Endodermal cell (in vitro differentiated cells): ENCODE results near the gene ZNF367. TPM values are rescaled to one million over a fixed set of nuclear protein-coding genes. Genes with fewer than 3 reads are reported as not detected.

Experiments
- DNase-seq: peaks from one replicate; pipeline ENCODE4 v3.0.0-alpha.2; 2017
- H3K27ac ChIP-seq: 2 replicates; pipeline ENCODE4 v1.5.1; 2013; ENCODE audit warnings: mild to moderate bottlenecking, low read depth, low read length, moderate library complexity
- H3K27me3 ChIP-seq: 2 replicates; pipeline ENCODE4 v1.6.1; 2013; ENCODE audit warnings: mild to moderate bottlenecking, low read length, moderate library complexity; ENCODE audit not compliant: insufficient read depth, control insufficient read depth, poor library complexity, severe bottlenecking
- H3K36me3 ChIP-seq: 2 replicates; pipeline ENCODE4 v1.7.0; 2013; ENCODE audit warnings: mild to moderate bottlenecking, low read length, moderate library complexity; ENCODE audit not compliant: control insufficient read depth, insufficient read depth
- H3K4me1 ChIP-seq: one replicate; pipeline ENCODE4 v1.7.0; 2013; ENCODE audit warnings: low read length; ENCODE audit not compliant: control insufficient read depth, insufficient read depth
- H3K4me3 ChIP-seq: 2 replicates; pipeline ENCODE4 v1.5.1; 2013; ENCODE audit warnings: mild to moderate bottlenecking, low read length, moderate library complexity
- H3K9ac ChIP-seq: 2 replicates; pipeline ENCODE4 v1.6.1; 2013; ENCODE audit warnings: mild to moderate bottlenecking, low read length, moderate library complexity; ENCODE audit not compliant: poor library complexity, severe bottlenecking; ENCODE audit errors: extremely low read depth
- H3K9me3 ChIP-seq: 2 replicates; pipeline ENCODE4 v1.6.1; 2013; ENCODE audit warnings: mild to moderate bottlenecking, low read length, moderate library complexity; ENCODE audit not compliant: control insufficient read depth
- H3K27ac Mint-ChIP-seq: 2 replicates; pipeline ENCODE4 v1.8.0; 2020; ENCODE audit warnings: mixed read lengths
- H3K27me3 Mint-ChIP-seq: 2 replicates; pipeline ENCODE4 v1.8.0; 2021; ENCODE audit warnings: mild to moderate bottlenecking, mixed read lengths; ENCODE audit not compliant: insufficient read depth
- H3K36me3 Mint-ChIP-seq: 2 replicates; pipeline ENCODE4 v1.8.0; 2020; ENCODE audit warnings: low read depth, mixed read lengths
- H3K4me1 Mint-ChIP-seq: 2 replicates; pipeline ENCODE4 v1.8.0; 2020; ENCODE audit warnings: mixed read lengths
- H3K4me3 Mint-ChIP-seq: 2 replicates; pipeline ENCODE4 v1.8.0; 2020; ENCODE audit warnings: mild to moderate bottlenecking, moderate library complexity, mixed read lengths
- H3K9me3 Mint-ChIP-seq: 2 replicates; pipeline ENCODE4 v1.8.0; 2020; ENCODE audit warnings: mild to moderate bottlenecking, mixed read lengths
- CTCF ChIP-seq: fragments of 200-600 bp; sonication (generic); conservative IDR thresholded peaks from 2 replicates; pipeline ENCODE4 v1.5.0; 2021; ENCODE audit warnings: antibody characterized with exemption, mild to moderate bottlenecking
- WGBS, 2 experiments: methylation state at CpG; one replicate each; pipeline versions ENCODE4 v1.1.5 to v1.1.7; 2013; ENCODE audit warnings: missing lambda C conversion rate in 2 of 2, mixed read lengths in 1 of 2; ENCODE audit not compliant: insufficient coverage in 1 of 2, insufficient read length in 1 of 2; 5-methylcytosine and 5-hydroxymethylcytosine counted together
- long read RNA-seq, 4 experiments: library from polyadenylated mRNA in 2 of 4; library from RNA in 1 of 4; library from capped mRNA in 1 of 4; stranded (forward) in 3 of 4; unstranded in 1 of 4; transcript quantifications; one replicate each; pipeline ENCODE4 v2.0.0, GENCODE V29; 2020 to 2021; ENCODE audit warnings: inconsistent platforms in 1 of 4
- polyA plus RNA-seq, 2 experiments: library from polyadenylated mRNA; stranded (reverse); fragments of 50-300 nt; gene quantifications; one replicate each; pipeline ENCODE4 v1.2.3, GENCODE V29; 2013
- total RNA-seq, 2 donors: library from RNA; stranded (reverse); fragmentation: NEBNext Ultra II Directional in 1 of 2; extraction: Animal tissue kit (Norgen Biotek cat#: 25700) in 1 of 2; gene quantifications; 2 replicates in 1 of 2; 3 replicates in 1 of 2; pipeline ENCODE4 v1.2.1, GENCODE V29; 2021

ZNF367 gene
- 10 to 100 TPM in 1 of 2 donors, 1 to 10 TPM in 1; 7.7 to 10.6 TPM for total RNA-seq
- polyA plus RNA-seq (2013, experiment 1 of 2), result 9.5 TPM
- 10.2 TPM for polyA plus RNA-seq (2013, experiment 2 of 2)
- long read RNA-seq, experiment 1, partial matches to known transcripts, result 2 of 4 reads
- long read RNA-seq, experiment 1, other reads (novel, unspliced or antisense), result 0 of 4 reads
- long read RNA-seq, experiment 2, transcript ZNF367-201 (5 exons, 3,646 nt), result major isoform, 18 of 22 reads
- long read RNA-seq, experiment 2, partial matches to known transcripts, result 2 of 22 reads
- long read RNA-seq, experiment 2, other reads (novel, unspliced or antisense), result 2 of 22 reads
- long read RNA-seq, experiment 3, partial matches to known transcripts, result 3 of 3 reads
- long read RNA-seq, experiment 3, other reads (novel, unspliced or antisense), result 0 of 3 reads
- long read RNA-seq, experiment 4, partial matches to known transcripts, result 0 of 4 reads
- long read RNA-seq, experiment 4, other reads (novel, unspliced or antisense), result 4 of 4 reads

DNA sequence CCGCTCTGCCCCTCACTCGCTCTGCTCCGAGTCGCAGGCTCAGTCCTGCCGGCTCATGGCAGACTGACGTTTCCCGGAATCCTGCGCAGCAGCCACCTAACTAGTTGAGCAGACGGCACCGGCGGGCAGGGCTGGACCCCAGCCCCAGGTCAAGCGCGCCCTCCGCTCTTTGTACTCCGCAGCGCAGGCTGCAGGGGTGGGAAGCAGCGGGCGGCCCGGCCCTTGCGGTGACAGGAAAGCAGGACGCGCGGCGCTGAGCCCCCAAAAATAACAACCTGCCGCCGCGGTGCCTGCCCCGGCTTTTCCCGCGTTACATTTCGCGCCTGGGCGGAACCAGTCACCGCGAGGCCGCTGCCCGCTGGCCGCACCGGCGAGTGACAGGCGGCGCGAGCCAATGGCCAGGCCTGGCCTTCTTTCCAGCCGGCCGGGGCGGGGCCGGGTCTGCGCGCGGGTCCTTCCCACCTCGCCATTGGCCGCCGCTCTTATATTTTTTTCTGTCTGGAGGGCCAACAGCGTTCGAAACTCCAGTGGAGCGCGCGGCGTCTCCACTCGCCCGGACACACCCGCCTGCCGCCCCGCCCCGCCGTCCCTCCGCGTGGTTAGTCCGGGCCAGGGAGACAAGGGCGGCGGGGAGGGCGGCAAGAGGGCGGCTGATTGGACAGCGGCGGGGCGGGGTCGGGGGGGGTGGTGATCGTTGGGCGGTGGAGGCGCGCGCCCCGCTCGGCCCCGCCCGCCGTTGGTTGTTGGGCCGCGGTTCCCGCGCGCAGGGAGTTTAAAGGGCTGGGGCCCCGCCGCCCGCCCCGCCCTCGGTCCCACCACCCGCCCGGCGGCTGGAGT is at the start of gene ZNF367:
Gene ZNF367 (minus strand): TSS at position 288 of the 837 bp plus-strand sequence. CDS start 338 bp downstream, outside the sequence.
- Mint-ChIP-seq H3K4me1 (peaks cover 27% of the 10 kb centered on the region), H3K27ac (peak within 1 kb of the TSS; percentile 91)

DNA sequence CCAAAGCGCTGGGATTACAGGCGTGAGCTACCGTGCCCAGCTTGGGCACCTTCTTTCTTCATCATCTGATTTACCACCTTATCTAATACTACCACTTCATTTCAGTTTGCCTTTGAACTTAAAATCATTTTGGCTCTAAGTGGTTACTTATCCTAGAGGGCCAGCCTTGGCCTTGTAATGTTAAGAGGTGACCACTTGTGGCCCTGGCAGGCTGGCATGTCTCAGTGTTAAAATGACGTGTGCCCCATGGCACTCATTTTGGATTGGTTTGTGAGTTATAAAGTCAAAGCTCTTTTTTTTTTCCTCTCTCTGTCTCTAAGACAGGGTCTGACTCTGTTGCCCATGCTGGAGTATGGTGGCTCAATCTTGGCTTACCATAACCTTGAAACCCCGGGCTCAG is 49.6 kb upstream of the ZNF367 start:
- Mint-ChIP-seq H3K27ac (no peak overlapping the region), H3K27me3 (no peaks in the 10 kb centered on the region), H3K9me3 (no peaks in the 10 kb centered on the region), H3K4me1 (peaks cover 2% of the 10 kb centered on the region), H3K36me3 (peaks cover 40% of the 10 kb centered on the region), H3K4me3 (no peak overlapping the region)
- Histone ChIP-seq H3K9me3 (no peaks in the 10 kb centered on the region), H3K27ac (no peak overlapping the region), H3K27me3 (no peaks in the 10 kb centered on the region), H3K9ac (no peak overlapping the region), H3K36me3 (peaks cover 23% of the 10 kb centered on the region), H3K4me1 (no peaks in the 10 kb centered on the region), H3K4me3 (no peak overlapping the region)
- 93 to 94% methylated on average over 4 to 5 of the region's 5 CpGs for WGBS, 2 experiments
- DNase-seq, result no peak
- no peak for TF ChIP-seq CTCF

More for the DNA sequence above, at the start of gene ZNF367:
- H3K4me1 ChIP-seq, result peaks cover 11% of the 10 kb centered on the region
- TF ChIP-seq CTCF, result no peak
- WGBS, 2 experiments, result 0% methylated on average over 16 to 100 of the region's 100 CpGs
- no peaks in the 10 kb centered on the region for H3K36me3 ChIP-seq
- no peaks in the 10 kb centered on the region for H3K9me3 ChIP-seq
- Mint-ChIP-seq H3K36me3 (no peaks in the 10 kb centered on the region), H3K4me3 (peak within 1 kb of the TSS; percentile 74), H3K27me3 (no peaks in the 10 kb centered on the region), H3K9me3 (no peaks in the 10 kb centered on the region)
- peak; percentile 97 for DNase-seq
- H3K4me3 ChIP-seq, result peak within 1 kb of the TSS; percentile 96
- peak within 1 kb of the TSS; percentile 68 for H3K9ac ChIP-seq
- peak within 1 kb of the TSS; percentile 96 for H3K27ac ChIP-seq
- no peaks in the 10 kb centered on the region for H3K27me3 ChIP-seq

- Histone ChIP-seq H3K4me1 (no peaks in the 10 kb centered on the region), H3K4me3 (no peak overlapping the region), H3K27ac (no peak overlapping the region), H3K36me3 (peaks cover 14% of the 10 kb centered on the region), H3K27me3 (no peaks in the 10 kb centered on the region), H3K9ac (no peak overlapping the region), H3K9me3 (no peaks in the 10 kb centered on the region)
- Mint-ChIP-seq H3K27ac (peak overlapping the region; percentile 9), H3K4me3 (no peak overlapping the region), H3K9me3 (no peaks in the 10 kb centered on the region), H3K4me1 (peaks cover 7% of the 10 kb centered on the region), H3K27me3 (no peaks in the 10 kb centered on the region), H3K36me3 (peaks cover 24% of the 10 kb centered on the region)
- DNase-seq, result no peak
- no peak for TF ChIP-seq CTCF
- WGBS, 2 experiments, result 90 to 94% methylated on average over 2 to 6 of the region's 6 CpGs
Observed at GRCh38 chr9:96464426-96464825, 46.3 kb upstream of the ZNF367 start.
